GM10248 (cell line): ENCODE results near the gene PTPRN2.

ENCODE experiments used
- CTCF ChIA-PET: fragments of 300-600 bp; sonication (Branson Sonifier 250); formaldehyde crosslinking; extraction: SDS; loops from one replicate; lab custom pipeline; 2021; ENCODE audit warnings: antibody characterized with exemption; lab: Yijun Ruan, JAX
- POLR2A ChIA-PET: fragments of 350-650 bp; sonication (Branson Sonifier 250); formaldehyde crosslinking; extraction: SDS; loops from one replicate; lab custom pipeline; 2020; ENCODE audit warnings: antibody characterized with exemption; lab: Yijun Ruan, JAX
- DNase-seq: peaks from one replicate; pipeline ENCODE4 v3.0.0; 2012; ENCODE audit errors: extremely low spot score
- CTCF ChIP-seq: IDR thresholded peaks from 2 replicates; pipeline ENCODE4 v1.5.1; 2012; ENCODE audit warnings: mild to moderate bottlenecking, low read depth; ENCODE audit errors: extremely low read depth, missing control alignments, control extremely low read depth

The PTPRN2 gene

GRCh38 chr7:158588085-158588877 is 658 bp upstream of the PTPRN2 start:
- TF ChIP-seq CTCF: no peak
- ChIA-PET POLR2A (no interaction called here), CTCF (no interaction called here)
- no peak for DNase-seq

- CTCF ChIA-PET: no interaction called here
- POLR2A ChIA-PET: no interaction called here
- no peak for DNase-seq
- TF ChIP-seq CTCF: no peak
Observed at GRCh38 chr7:158586499-158587161, 993 bp downstream of the PTPRN2 start.

- CTCF ChIA-PET: no interaction called here
- no peak for DNase-seq
- POLR2A ChIA-PET: no interaction called here
- TF ChIP-seq CTCF: no peak
Observed at GRCh38 chr7:158585721-158586498, 1.7 kb downstream of the PTPRN2 start.

GRCh38 chr7:158584407-158584806 is 3.2 kb downstream of the PTPRN2 start:
- no peak for TF ChIP-seq CTCF
- DNase-seq: no peak
- CTCF ChIA-PET: no interaction called here
- POLR2A ChIA-PET: no interaction called here

- POLR2A ChIA-PET: no interaction called here
- no peak for TF ChIP-seq CTCF
- no peak for DNase-seq
- CTCF ChIA-PET: interaction anchor here (1.8 kb wide), 1 partner anchor 11 kb away, joined by 6 read pairs; no protein-coding TSS in a partner anchor
Observed at GRCh38 chr7:158583810-158584209, 3.8 kb downstream of the PTPRN2 start.

GRCh38 chr7:158583143-158583542 is 4.5 kb downstream of the PTPRN2 start:
- no peak for TF ChIP-seq CTCF
- ChIA-PET CTCF (interaction anchor here (1.8 kb wide), 1 partner anchor 10 kb away, joined by 6 read pairs; no protein-coding TSS in a partner anchor), POLR2A (no interaction called here)
- DNase-seq: no peak
